Measurements from ENCODE around the gene ADAM19.

- TF ChIP-seq CTCF (IDR thresholded peaks at IDR 0.05) (no peak), POLR2A (IDR thresholded peaks at IDR 0.05) (no peak)
Measured at GRCh38 chr5:157578079-157578780, 2.7 kb upstream of the ADAM19 start.

All from Peyer's patch (tissue), 4 donors.